Skeletal muscle cell (primary cell): Measurements from ENCODE around the gene RPS6KA5.
A peak's percentile ranks its signal among the peaks of the same experiment; 100 is the strongest.
"Not testable (repeated sequence)": the region's sequence is repeated elsewhere in the genome, so short reads cannot be mapped to it uniquely, and the experiment has no call there.

Source experiments
- DNase-seq: peaks from one replicate; pipeline ENCODE4 v3.0.0-alpha.2; 2010; ENCODE audit warnings: low read depth
- H3K4me3 ChIP-seq: 2 replicates; pipeline ENCODE4 v1.5.1; 2011; ENCODE audit warnings: low read depth, mild to moderate bottlenecking, control low read depth, low read length, moderate library complexity

RPS6KA5 gene

DNA sequence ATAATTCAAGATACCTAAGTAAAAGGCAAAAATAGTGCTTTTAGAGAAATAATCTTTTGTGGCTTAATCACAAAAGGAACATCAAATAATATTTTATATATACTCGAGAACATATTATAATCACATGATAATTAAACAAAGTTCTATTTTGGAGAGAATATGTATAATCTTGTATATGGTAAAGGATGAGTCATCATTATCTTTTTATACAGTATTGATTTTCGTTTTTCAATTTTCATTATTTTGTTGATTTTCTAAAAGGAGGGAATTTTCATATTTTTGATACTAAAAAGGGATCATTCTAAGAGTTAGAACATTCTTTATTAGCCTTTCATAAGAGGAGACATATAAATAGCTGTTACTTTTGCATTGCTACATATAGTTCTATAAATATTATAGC lies 166.9 kb downstream of the RPS6KA5 start:
- no peak for DNase-seq
- no peak overlapping the region for H3K4me3 ChIP-seq

DNA sequence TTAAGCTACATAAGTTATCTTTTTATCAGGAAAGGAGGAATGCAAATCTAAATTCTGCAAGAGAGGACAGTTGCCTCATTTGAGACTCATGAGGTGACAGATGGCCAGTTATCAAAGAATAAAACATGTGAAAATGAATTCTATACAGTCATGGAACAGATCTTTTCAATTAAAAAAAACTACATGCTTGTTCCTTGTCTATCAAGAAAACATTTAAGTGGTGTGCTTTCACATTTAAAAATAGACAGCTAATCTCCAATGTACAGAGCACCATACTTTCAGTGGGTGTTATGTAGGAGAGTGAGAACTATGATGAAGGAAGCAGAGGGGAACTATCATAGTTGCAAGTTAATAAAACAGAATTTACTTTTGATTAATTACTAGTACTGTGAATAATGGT lies 167.5 kb downstream of the RPS6KA5 start:
- no peak for DNase-seq
- H3K4me3 ChIP-seq = no peak overlapping the region

DNA sequence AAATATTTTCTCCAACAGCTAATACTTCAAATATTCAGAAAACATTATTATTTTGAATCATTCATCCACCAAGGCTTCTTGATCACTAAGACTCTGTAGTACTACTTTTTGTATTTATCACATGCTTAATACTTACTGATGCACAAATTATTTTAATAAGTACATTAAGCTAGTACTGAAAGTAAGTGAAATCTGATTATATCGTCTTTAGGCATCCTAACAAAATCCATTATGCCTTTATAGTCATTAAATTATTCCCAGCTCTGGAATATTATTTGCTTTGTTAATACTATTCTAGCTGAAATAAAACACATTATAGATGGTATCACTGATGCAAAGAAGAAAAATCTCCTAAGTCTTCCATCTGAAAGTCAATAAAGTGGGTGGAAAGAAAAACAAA lies 169.1 kb downstream of the RPS6KA5 start:
- no peak overlapping the region for H3K4me3 ChIP-seq
- no peak for DNase-seq

DNA sequence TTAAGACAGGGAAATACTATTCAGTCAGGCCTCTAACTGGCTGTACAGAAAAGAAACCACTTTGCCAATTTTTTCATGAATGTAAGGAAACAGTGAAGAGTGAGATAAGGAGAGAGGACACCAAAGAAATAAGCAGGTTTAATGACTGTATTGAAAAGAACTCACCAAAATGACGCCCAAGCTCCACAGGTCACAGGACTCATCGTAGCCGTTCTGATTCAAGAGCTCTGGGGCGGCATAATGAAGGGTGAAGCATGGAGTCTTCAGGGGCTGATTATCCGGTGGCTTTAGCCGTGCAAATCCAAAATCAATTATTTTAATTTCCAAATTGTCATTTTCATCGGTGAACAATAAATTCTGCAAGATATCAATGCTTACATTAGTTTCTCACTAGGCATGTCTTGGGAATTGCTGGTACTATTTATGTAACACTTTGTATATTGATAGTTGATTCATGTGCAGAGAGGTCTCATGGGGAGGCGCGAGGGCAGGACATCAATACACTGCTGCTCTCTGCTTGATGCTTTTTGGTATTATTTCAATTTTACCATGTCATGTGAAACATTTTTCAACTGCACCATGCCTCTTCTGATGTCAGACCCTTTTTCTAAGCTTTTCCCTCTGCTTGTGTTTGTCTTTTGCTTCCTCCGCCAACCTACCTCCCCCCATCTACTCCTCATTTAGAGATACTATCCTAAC lies 170.0 kb downstream of the RPS6KA5 start:
- H3K4me3 ChIP-seq = no peak overlapping the region
- DNase-seq = no peak

DNA sequence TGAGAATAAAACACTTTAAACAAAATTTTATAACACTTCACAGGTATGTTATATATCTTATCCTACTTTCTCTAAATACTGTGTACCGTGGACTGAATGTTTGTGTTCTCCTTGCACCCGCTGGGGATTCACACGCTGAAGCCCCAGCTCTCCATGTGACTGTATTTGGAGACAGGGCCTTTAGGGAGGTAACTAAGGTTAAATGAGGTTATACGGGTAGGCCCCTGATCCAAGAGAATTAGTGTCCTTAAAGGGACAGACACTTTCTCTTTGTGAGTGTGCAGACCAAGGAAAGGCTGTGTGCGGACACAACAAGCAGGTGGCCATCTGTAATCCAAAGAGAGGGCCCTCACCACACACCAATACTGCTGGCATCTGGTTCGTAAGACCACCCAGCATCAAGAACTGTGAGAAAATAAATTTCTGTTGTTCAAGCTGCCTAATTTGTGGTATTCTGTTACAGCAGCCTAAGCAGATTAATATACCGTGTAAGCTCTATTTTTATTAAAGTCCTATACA lies 174.1 kb downstream of the RPS6KA5 start:
- DNase-seq = no peak
- H3K4me3 ChIP-seq = no peak overlapping the region

GRCh38 chr14:90883782-90884181 lies 176.7 kb downstream of the RPS6KA5 start:
- no peak overlapping the region for H3K4me3 ChIP-seq

DNA sequence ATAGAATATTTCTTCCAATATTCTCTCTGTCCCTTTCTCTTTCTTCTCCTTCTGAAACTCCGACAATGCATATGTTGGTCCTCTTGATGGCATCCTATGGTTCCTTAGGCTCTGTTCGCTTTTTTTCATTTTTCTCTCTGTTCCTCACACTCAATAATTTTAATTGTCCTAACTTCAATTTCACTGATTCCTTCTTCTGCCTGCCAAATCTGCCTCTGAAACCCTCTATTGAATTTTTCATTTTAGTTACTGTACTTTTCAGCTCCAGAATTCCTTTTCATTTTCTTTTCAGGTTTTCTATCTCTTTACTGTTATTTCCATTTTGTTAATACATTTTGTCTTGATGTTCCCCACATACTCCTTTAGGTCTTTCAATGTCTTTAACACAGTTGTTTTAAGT lies 177.2 kb downstream of the RPS6KA5 start:
- H3K4me3 ChIP-seq = no peak overlapping the region

More at GRCh38 chr14:90883782-90884181, 176.7 kb downstream of the RPS6KA5 start:
- DNase-seq = no peak

GRCh38 chr14:90880282-90880681 lies 180.2 kb downstream of the RPS6KA5 start:
- no peak overlapping the region for H3K4me3 ChIP-seq
- DNase-seq = no peak

More for the DNA sequence above, 177.2 kb downstream of the RPS6KA5 start:
- no peak for DNase-seq

DNA sequence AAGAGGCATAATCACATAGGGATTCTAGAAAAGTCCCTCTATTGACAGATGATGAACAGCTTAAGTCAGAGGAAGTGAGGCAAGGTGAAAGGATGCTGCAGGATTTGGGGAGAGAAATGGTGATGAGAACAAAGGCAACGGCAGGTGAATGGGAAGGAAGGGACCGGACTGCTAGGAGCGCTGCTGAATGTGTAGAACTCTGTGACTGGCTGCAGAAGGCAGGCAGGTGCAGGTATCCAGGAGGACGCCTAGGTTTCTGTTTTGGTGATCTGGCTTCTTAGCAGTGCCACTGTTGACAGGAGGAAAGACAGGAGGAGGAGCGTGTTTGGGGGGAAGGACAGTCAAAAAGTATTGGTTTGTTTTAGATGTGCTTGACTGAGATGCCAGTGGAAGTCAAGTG lies 185.8 kb downstream of the RPS6KA5 start:
- no peak overlapping the region for H3K4me3 ChIP-seq
- DNase-seq = no peak

- DNase-seq = peak; percentile 25
- H3K4me3 ChIP-seq = no peak overlapping the region
These were observed 188.7 kb downstream of the RPS6KA5 start for GRCh38 chr14:90871605-90872233.

GRCh38 chr14:90870950-90871604 lies 189.4 kb downstream of the RPS6KA5 start:
- no peak for DNase-seq
- H3K4me3 ChIP-seq = no peak overlapping the region

DNA sequence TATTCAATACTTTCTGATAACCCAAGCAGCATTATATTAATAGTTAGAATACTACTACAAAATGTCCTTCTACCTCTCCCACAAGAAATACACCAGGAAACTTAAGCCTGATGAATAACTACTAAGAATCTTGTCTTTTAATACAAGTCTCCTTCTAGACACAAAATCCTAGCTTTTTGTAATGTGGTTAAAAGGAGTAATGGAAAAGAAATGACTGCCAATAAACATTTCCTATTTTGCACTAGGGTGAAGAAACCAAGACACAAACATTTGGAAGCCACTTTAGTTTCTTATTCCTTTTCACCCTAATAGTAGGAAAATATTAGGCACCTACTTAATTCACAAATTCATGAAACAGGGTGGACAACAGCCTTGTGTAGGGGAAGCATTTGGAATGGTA lies 192.9 kb downstream of the RPS6KA5 start:
- no peak overlapping the region for H3K4me3 ChIP-seq
- DNase-seq = no peak

GRCh38 chr14:90866833-90867232 lies 193.6 kb downstream of the RPS6KA5 start:
- no peak for DNase-seq
- no peak overlapping the region for H3K4me3 ChIP-seq

- no peak for DNase-seq
- H3K4me3 ChIP-seq = no peak overlapping the region
These were observed 195.7 kb downstream of the RPS6KA5 start for GRCh38 chr14:90864741-90865140.

GRCh38 chr14:90858511-90858910 lies 201.9 kb downstream of the RPS6KA5 start:
- no peak for DNase-seq
- H3K4me3 ChIP-seq = no peak overlapping the region

GRCh38 chr14:90857866-90858265 lies 202.6 kb downstream of the RPS6KA5 start:
- DNase-seq = no peak

DNA sequence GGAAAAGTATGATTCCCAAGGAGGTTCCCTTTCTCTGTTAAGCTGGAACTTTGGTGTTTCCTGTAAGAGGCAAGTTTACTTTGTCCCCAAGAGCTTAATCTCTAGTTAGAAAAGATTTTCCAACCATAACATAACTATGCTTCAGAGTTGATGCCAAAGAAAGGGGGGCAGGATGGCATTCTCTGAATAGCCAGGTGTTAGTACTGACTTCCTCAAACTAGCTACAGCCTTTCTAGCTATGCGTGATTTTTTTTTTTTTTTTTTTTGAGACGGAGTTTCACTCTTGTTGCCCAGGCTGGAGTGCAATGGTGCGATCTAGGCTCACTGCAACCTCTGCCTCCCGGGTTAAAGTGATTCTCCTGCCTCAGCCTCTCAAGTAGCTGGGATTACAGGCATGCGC lies 204.3 kb downstream of the RPS6KA5 start:
- not testable (repeated sequence) for DNase-seq, H3K4me3 ChIP-seq

More at GRCh38 chr14:90857866-90858265, 202.6 kb downstream of the RPS6KA5 start:
- H3K4me3 ChIP-seq = no peak overlapping the region

- DNase-seq = no peak
- no peak overlapping the region for H3K4me3 ChIP-seq
These were observed 207.3 kb downstream of the RPS6KA5 start for GRCh38 chr14:90853116-90853515.

GRCh38 chr14:90851327-90852036 lies 209.0 kb downstream of the RPS6KA5 start:
- DNase-seq = no peak
- H3K4me3 ChIP-seq = no peak overlapping the region

GRCh38 chr14:90850487-90850886 lies 210.0 kb downstream of the RPS6KA5 start:
- H3K4me3 ChIP-seq = no peak overlapping the region
- DNase-seq = no peak
